Mammary microvascular endothelial cell (primary cell): Measurements from ENCODE around the gene NT5C. TPM values are rescaled to one million over a fixed set of nuclear protein-coding genes. Genes with fewer than 3 reads are reported as not detected.

Source experiments
- total RNA-seq: library from RNA; depleted of rRNA; stranded (reverse); fragments of >200 nt; gene quantifications from 2 replicates; pipeline ENCODE4 v1.2.3, GENCODE V29; 2015

NT5C gene
- 60.8 and 62.7 TPM in 2 replicates for total RNA-seq

DNA sequence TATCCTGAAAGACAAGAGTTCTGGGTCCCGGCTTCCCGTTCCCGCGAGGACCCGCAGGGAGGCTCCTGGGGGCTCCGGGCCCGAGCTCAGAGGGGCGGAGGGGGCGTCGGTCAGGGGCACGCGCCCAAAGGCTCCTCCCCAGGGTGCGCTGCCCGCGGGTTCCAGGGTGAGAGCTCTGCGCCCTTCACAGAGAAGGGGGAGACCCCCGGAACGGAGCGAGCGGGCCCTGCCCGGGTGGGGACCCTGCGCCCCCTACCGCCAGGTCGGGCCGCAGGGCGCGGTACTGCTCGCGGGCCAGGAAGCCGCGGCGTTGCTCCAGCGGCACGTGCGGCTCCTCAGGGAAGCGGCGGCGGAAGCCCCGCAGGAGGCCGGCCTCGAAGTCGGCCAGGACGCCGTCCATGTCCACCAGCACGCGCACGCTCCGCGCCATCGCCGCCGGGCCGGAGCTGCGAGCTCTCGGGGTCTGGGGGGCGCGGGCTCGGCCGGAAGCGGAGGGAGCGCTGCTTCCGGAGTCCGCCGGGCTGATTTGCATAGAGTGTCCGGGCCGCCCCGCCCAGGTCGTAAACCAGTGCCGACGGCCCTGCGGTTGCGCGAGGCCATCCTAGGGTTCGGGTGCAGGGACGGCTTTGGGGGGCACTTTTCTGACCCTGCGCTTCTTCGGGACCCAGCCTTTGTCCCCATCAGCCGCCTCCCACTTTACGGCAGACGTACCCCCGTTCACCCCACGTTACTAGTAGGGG lies at the start of gene NT5C:
TSS of gene NT5C (minus strand) at position 465 of the 740 bp plus-strand sequence. CDS start at position 430, 35 bp downstream.

DNA sequence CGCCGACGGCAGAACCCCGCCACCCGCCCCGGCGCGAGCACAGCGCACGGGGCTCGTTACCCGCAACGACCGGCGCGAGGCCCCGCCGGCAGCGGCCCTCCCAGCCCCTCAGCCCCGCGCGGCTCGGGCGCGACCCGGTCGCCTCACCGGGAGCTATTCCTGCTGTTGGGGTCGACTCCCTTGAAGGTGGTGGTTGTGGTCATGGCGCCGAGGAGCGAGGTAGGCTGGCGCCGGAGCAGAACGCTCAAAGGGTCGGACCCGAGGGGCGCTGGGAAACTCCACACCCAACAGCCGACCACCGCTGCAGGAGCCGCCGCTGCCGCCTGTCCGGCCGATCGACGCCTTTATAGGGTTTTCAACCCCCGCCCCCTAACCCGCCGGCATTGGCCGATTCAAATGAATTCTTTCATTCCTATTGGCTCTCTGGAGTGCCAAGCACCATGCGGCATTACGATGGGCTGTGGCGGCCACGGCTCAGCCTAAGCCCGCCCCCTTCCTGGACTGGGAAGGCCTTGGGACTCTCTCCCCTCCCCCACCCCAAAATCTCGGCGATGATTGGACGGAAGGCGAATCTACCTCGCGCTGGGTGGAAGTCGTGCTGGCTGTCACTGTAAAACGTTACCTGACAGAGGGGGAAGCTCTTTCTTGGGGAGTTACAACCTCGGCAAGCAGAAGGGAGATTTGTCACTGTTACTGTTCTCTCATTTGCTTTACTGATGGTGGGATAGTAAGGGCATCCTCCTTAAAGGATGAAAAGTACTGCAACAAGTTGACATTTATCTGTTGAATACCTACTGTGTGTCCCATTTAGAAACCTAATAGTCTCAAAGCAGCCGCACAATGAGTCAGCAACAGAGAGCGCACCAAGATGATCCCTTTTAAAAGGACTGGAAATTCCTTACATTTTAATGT lies 22.9 kb upstream of the NT5C start, which contains the start of gene JPT1:
TSS of gene JPT1 (minus strand) at position 318 of the 912 bp plus-strand sequence. CDS start at position 203, 115 bp downstream.

DNA sequence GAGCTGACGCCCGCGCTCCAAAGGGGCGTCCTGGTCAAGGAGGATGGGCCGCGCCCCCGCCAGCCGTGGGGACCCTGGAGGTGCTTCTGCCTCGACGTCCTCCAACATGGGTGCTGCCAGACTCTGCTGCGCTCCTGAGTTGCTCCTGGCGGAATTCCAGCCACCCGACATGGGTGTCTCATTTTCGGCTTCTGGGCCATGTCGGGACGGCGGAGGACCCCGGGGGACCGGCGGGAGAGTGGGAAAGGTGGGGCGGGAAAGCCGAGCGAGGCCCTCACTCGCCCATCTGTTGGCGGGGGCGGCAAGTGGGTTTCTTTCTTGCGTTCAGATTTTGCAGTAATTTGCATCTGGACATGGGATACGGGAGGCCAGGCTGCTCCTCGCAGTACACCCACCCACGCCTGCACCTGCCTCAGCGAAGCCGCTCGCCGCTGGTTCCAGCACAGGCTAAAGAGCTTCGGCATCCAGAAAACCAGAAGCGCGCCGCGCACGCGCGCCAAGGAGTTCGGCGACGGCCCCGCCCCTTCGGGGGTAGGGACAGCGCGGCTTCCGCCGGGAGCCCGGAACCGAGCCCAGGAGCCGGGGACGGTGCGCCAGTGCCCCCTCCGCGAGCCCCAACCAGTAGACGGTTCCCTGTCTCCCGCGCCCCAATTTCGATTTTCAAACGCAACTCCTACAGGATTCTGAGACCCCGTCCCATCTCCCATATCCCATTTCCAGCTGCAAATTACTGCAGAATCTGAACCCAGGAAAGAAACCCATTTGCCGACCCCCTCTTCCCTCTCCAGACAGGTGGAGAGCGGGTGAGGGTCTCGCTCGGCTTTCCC lies 21.9 kb downstream of the NT5C start, which contains the start of gene ARMC7:
TSS of gene ARMC7 (plus strand) at position 563 of the 827 bp plus-strand sequence. CDS start 320 bp downstream, outside the sequence.

DNA sequence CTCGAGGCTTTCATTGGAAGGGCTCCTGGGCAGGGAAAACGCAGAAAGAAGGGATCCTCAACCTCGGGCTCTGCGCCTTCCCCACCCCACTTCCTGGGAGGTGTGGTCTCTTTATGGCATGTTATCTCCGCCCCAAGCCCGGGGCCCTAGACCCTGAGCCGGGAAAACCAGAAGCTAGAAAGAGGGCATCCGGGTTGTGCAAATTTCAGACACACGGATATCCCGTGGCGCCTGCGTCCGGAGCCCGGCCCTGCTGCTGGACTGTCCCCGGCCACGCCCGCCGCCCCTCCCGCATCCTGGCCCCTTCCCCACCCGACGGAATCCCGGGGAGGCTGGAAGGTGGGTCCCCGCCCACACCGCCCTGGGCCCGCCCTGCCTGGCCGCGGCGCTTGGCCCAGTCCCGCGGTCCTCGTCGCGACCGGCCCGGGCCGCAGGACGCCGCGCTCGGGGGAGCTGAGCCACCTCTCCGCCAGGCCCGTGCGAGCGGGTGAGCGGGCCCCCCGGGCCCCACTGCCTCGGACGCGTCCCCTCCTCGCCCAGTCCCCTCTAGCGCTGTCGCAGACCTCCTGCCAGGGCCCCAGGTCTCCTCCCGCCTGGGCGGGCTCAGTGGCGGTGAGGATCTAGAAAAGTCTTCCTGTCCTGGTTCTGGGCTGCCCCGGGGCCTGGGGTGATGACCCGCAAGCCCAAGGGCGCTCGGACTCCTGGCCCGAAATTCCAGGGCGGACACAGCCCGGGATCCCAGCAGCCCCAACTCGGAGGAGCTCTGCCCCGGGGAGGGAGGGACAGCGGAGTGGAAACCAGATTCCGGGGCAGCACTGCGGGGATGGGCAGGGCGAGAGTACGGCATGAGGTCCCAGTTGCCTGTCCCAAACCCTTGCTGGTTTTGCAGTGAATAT lies 43.7 kb downstream of the NT5C start, which contains the start of gene SLC16A5:
TSS of gene SLC16A5 (plus strand) at position 397 of the 896 bp plus-strand sequence. CDS start 5,683 bp downstream, outside the sequence.

Other genes with a start within 250 kb of the NT5C start
- not detected in 2 replicates for gene FADS6, start 238.1 kb downstream of the NT5C start, total RNA-seq
- not detected in 2 replicates for gene USH1G, start 208.5 kb downstream of the NT5C start, total RNA-seq
- not detected in 2 replicates for gene OTOP2, start 207.5 kb downstream of the NT5C start, total RNA-seq
- gene OTOP3, start 195.8 kb downstream of the NT5C start, total RNA-seq = not detected in 2 replicates
- 14.3 and 15.5 TPM in 2 replicates for gene HID1, start 159.0 kb downstream of the NT5C start, total RNA-seq
- gene CDR2L, start 144.1 kb downstream of the NT5C start, total RNA-seq = 34.8 and 37.3 TPM in 2 replicates
- 85.4 and 109 TPM in 2 replicates for gene MRPL58, start 119.1 kb downstream of the NT5C start, total RNA-seq
- 191 and 298 TPM in 2 replicates for gene ATP5PD, start 84.8 kb downstream of the NT5C start, total RNA-seq
- gene KCTD2, start 84.5 kb downstream of the NT5C start, total RNA-seq = 15.0 and 19.5 TPM in 2 replicates
- gene SLC16A5, start 43.8 kb downstream of the NT5C start, total RNA-seq = 4.7 and 6.0 TPM in 2 replicates
- 6.3 and 7.8 TPM in 2 replicates for gene ARMC7, start 21.8 kb downstream of the NT5C start, total RNA-seq
- gene JPT1, start 22.8 kb upstream of the NT5C start, total RNA-seq = 273 and 396 TPM in 2 replicates
- gene SUMO2, start 51.2 kb upstream of the NT5C start, total RNA-seq = 88.3 and 95.2 TPM in 2 replicates
- 44.2 and 50.5 TPM in 2 replicates for gene NUP85, start 73.9 kb upstream of the NT5C start, total RNA-seq
- 22.5 and 25.7 TPM in 2 replicates for gene GGA3, start 129.9 kb upstream of the NT5C start, total RNA-seq
- gene MRPS7, start 130.1 kb upstream of the NT5C start, total RNA-seq = 67.8 and 76.7 TPM in 2 replicates
- 14.1 and 23.5 TPM in 2 replicates for gene MIF4GD, start 139.5 kb upstream of the NT5C start, total RNA-seq
- 16.3 and 19.8 TPM in 2 replicates for gene SLC25A19, start 157.7 kb upstream of the NT5C start, total RNA-seq